Measurements from ENCODE around the gene ZBTB9. TPM values are rescaled to one million over a fixed set of nuclear protein-coding genes. Genes with fewer than 3 reads are reported as not detected.

The ZBTB9 gene
- total RNA-seq, 3 donors from 2014 or later: 1.9 to 5.1 (median 3.6) TPM

- no peak for DNase-seq (ENCODE audit: low spot score in 2 of 2)
- H3K9me3 ChIP-seq: no peaks in the 10 kb centered on the region
- no peaks in the 10 kb centered on the region for H3K36me3 ChIP-seq
- peak overlapping the region in 2 of 3 donors; percentile 13 to 48 for H3K4me3 ChIP-seq
- TF ChIP-seq POLR2A (IDR thresholded peaks at IDR 0.05) (no peak), CTCF (IDR thresholded peaks at IDR 0.05) (no peak), POLR2AphosphoS5 (IDR thresholded peaks at IDR 0.05) (no peak)
- peaks cover 4 to 11% of the 10 kb centered on the region in 2 donors for H3K4me1 ChIP-seq
- intact Hi-C loops (cut with DNase I; ENCODE audit: low total_unique reads): no loop called here
- no peaks in the 10 kb centered on the region for H3K27me3 ChIP-seq
- H3K27ac ChIP-seq: no peak overlapping the region
Measured at GRCh38 chr6:33430991-33431879, 23.1 kb upstream of the ZBTB9 start.

- H3K4me1 ChIP-seq: peaks cover 3 to 11% of the 10 kb centered on the region in 2 donors
- no peak for DNase-seq (ENCODE audit: low spot score in 2 of 2)
- intact Hi-C loops (cut with DNase I; ENCODE audit: low total_unique reads): no loop called here
Measured at GRCh38 chr6:33431880-33432541, 22.4 kb upstream of the ZBTB9 start.

GRCh38 chr6:33432546-33432945 is 21.8 kb upstream of the ZBTB9 start:
- Histone ChIP-seq H3K36me3 (no peaks in the 10 kb centered on the region), H3K27ac (no peak overlapping the region), H3K4me1 (peaks cover 0 to 11% of the 10 kb centered on the region in 2 donors), H3K9me3 (no peaks in the 10 kb centered on the region), H3K4me3 (no peak overlapping the region), H3K27me3 (no peaks in the 10 kb centered on the region)
- no peak for TF ChIP-seq CTCF (IDR thresholded peaks at IDR 0.05)
- TF ChIP-seq POLR2A (IDR thresholded peaks at IDR 0.05): no peak
- no peak for TF ChIP-seq POLR2AphosphoS5 (IDR thresholded peaks at IDR 0.05)
- intact Hi-C loops (cut with DNase I; ENCODE audit: low total_unique reads): no loop called here
- DNase-seq (ENCODE audit: low spot score in 2 of 2): no peak

More at GRCh38 chr6:33431880-33432541, 22.4 kb upstream of the ZBTB9 start:
- Histone ChIP-seq H3K9me3 (no peaks in the 10 kb centered on the region), H3K27ac (no peak overlapping the region), H3K36me3 (no peaks in the 10 kb centered on the region), H3K4me3 (no peak overlapping the region), H3K27me3 (no peaks in the 10 kb centered on the region)
- TF ChIP-seq CTCF (IDR thresholded peaks at IDR 0.05) (no peak), POLR2AphosphoS5 (IDR thresholded peaks at IDR 0.05) (no peak), POLR2A (IDR thresholded peaks at IDR 0.05) (no peak)

DNA sequence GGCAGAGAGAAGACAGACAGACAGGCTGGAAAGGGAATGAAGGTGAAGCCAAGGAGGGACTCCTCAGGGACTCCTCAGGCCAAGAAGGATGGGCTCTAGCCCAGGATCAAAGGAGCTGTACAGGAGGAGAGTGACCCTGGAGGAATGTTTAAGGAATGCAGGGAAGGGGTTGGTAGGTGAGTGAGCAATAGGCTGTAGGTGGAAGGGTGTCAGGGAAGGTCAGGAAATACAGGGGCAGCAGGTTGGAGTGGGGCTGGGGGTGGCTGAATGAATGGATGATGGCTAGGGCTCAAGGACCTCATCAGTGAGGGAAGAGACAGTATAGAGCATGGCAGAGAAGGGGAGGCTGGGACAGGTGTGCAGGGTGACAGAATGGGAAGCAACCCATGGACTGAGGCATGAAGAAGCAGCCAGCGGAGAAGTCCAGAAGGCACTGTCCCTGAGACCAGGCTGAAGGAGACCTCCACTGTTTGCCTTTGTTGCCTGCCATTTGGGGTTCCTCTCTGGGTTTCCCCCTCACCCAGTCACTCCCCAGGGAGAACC is 21.3 kb upstream of the ZBTB9 start:
- Histone ChIP-seq H3K27ac (no peak overlapping the region), H3K36me3 (no peaks in the 10 kb centered on the region), H3K27me3 (no peaks in the 10 kb centered on the region), H3K4me1 (peaks cover 0 to 11% of the 10 kb centered on the region in 2 donors), H3K9me3 (no peaks in the 10 kb centered on the region), H3K4me3 (no peak overlapping the region)
- no peak for TF ChIP-seq POLR2AphosphoS5 (IDR thresholded peaks at IDR 0.05)
- no peak for TF ChIP-seq CTCF (IDR thresholded peaks at IDR 0.05)
- no peak for TF ChIP-seq POLR2A (IDR thresholded peaks at IDR 0.05)
- no peak for DNase-seq (ENCODE audit: low spot score in 2 of 2)
- intact Hi-C loops (cut with DNase I; ENCODE audit: low total_unique reads): no loop called here
